K562 (cell line): ENCODE results near the gene DOCK1. TPM values are rescaled to one million over a fixed set of nuclear protein-coding genes. Genes with fewer than 3 reads are reported as not detected.

Experiments used
- ATAC-seq: fragments of 200-7000 bp; cut with Tn5 transposase; 3 replicates; pipeline ENCODE4 v1.9.1; 2020; ENCODE audit warnings: moderate library complexity
- BruUV-seq: library from RNA; stranded (reverse); fragments of 400-500 nt; replicated peaks from 2 replicates; lab custom pipeline; 2021; lab: Mats Ljungman, UMichigan
- CTCF ChIA-PET: fragments of 300-600 bp; formaldehyde crosslinking; extraction: SDS; loops from one replicate; lab custom pipeline; 2021; ENCODE audit warnings: low intra/inter-chr PET ratio; lab: Yijun Ruan, JAX
- POLR2A ChIA-PET: fragments of 300-600, 350-650 bp; sonication (Branson Sonifier 250); formaldehyde crosslinking; extraction: SDS; loops from one replicate; lab custom pipeline; 2021; ENCODE audit warnings: antibody characterized with exemption, inconsistent platforms; lab: Yijun Ruan, JAX
- DNase-seq, 4 experiments: peaks; one replicate each; pipeline versions ENCODE4 v3.0.0 to v3.0.0-alpha.2; 2011 to 2018; ENCODE audit warnings: low spot score in 3 of 4, mixed read lengths in 3 of 4; ENCODE audit errors: extremely low read depth in 1 of 4
- FAIRE-seq: peaks from 2 replicates; lab custom pipeline; 2011; peaks lifted over from hg19 to GRCh38; lab: Jason Lieb, UNC
- H2AFZ ChIP-seq: 2 replicates; pipeline ENCODE4 v1.6.0; 2011; ENCODE audit warnings: low read depth, low read length, control low read depth, inconsistent platforms
- H3K27ac ChIP-seq: fragments of 200-600 bp; 3 replicates; pipeline ENCODE4 v1.8.0; 2011; ENCODE audit warnings: low read depth, mild to moderate bottlenecking, control low read depth, inconsistent platforms, low read length, moderate library complexity, mixed read lengths; ENCODE audit errors: extremely low read depth
- H3K27me3 ChIP-seq, 2 experiments: fragments of 300-600 bp in 1 of 2; 2 replicates in 1 of 2; 3 replicates in 1 of 2; pipeline versions ENCODE4 v1.6.0 to v1.8.0; 2011; ENCODE audit warnings: inconsistent platforms in 2 of 2, low read length in 2 of 2, mild to moderate bottlenecking in 1 of 2, mixed read lengths in 1 of 2, moderate library complexity in 1 of 2; ENCODE audit not compliant: control insufficient read depth in 2 of 2, insufficient read depth in 2 of 2
- H3K36me3 ChIP-seq: fragments of 300-600 bp; 3 replicates; pipeline ENCODE4 v1.8.0; 2011; ENCODE audit warnings: mild to moderate bottlenecking, low read length, inconsistent platforms; ENCODE audit not compliant: control insufficient read depth, insufficient read depth
- H3K4me1 ChIP-seq, 2 experiments: fragments of 200-600 bp in 1 of 2; replicated peaks in 1 of 2; 2 replicates in 1 of 2; 3 replicates in 1 of 2; pipeline versions ENCODE4 v1.5.1 to v1.8.0; 2011; ENCODE audit warnings: inconsistent platforms in 2 of 2, low read length in 2 of 2, mild to moderate bottlenecking in 1 of 2, mixed read lengths in 1 of 2, moderate library complexity in 1 of 2; ENCODE audit not compliant: control insufficient read depth in 2 of 2, insufficient read depth in 2 of 2
- H3K4me2 ChIP-seq: 2 replicates; pipeline ENCODE4 v1.6.1; 2011; ENCODE audit warnings: low read length, control low read depth, inconsistent platforms, mixed read lengths; ENCODE audit not compliant: insufficient read depth
- H3K4me3 ChIP-seq: fragments of 200-600 bp; sonication (generic), shearing (Covaris generic); 2 replicates; pipeline ENCODE4 v1.5.1; 2016; ENCODE audit warnings: control low read depth, inconsistent platforms
- H3K79me2 ChIP-seq: fragments of 200-600 bp; 3 replicates; pipeline ENCODE4 v1.8.0; 2011; ENCODE audit warnings: low read length, inconsistent platforms; ENCODE audit not compliant: control insufficient read depth, insufficient read depth
- H3K9ac ChIP-seq, 2 experiments: 2 replicates each; pipeline versions ENCODE4 v1.6.0 to v1.6.1; 2011; ENCODE audit warnings: low read depth in 2 of 2, low read length in 2 of 2, control low read depth in 1 of 2, inconsistent platforms in 1 of 2, mild to moderate bottlenecking in 1 of 2, mixed read lengths in 1 of 2; ENCODE audit not compliant: insufficient read depth in 1 of 2
- H3K9me1 ChIP-seq: one replicate; pipeline ENCODE4 v1.6.0; 2011; ENCODE audit warnings: inconsistent platforms, mild to moderate bottlenecking, low read length, moderate library complexity; ENCODE audit not compliant: control insufficient read depth, insufficient read depth
- H3K9me3 ChIP-seq: replicated peaks from 2 replicates; pipeline ENCODE4 v1.5.1; 2011; ENCODE audit warnings: low read depth, low read length, inconsistent platforms; ENCODE audit not compliant: control insufficient read depth, insufficient read depth
- H4K20me1 ChIP-seq: replicated peaks from 2 replicates; pipeline ENCODE4 v1.6.1; 2011; ENCODE audit warnings: low read length, inconsistent platforms, mixed read lengths; ENCODE audit not compliant: control insufficient read depth, insufficient read depth
- BCOR ChIP-seq: fragments of 450-650 bp; IDR thresholded peaks from 2 replicates; pipeline ENCODE4 v1.6.1; 2016
- BRF2 ChIP-seq: IDR thresholded peaks from 3 replicates; pipeline ENCODE4 v1.6.1; 2011; ENCODE audit warnings: borderline replicate concordance, mild to moderate bottlenecking; ENCODE audit not compliant: insufficient read length, insufficient read depth
- CTCFL ChIP-seq: IDR thresholded peaks from 2 replicates; pipeline ENCODE4 v1.6.1; 2011; ENCODE audit warnings: borderline replicate concordance, low read depth, mild to moderate bottlenecking, moderate library complexity, low read length; ENCODE audit not compliant: insufficient read depth, poor library complexity, severe bottlenecking
- CXXC5 ChIP-seq: fragments of 250-450 bp; sonication (Bioruptor Pico); IDR thresholded peaks from 2 replicates; pipeline ENCODE4 v1.8.0; 2022; ENCODE audit warnings: inconsistent platforms, mild to moderate bottlenecking, moderate library complexity
- DLX4 ChIP-seq: fragments of 250-450 bp; sonication (Bioruptor Pico); IDR thresholded peaks from 2 replicates; pipeline ENCODE4 v1.6.1; 2021; ENCODE audit warnings: mild to moderate bottlenecking
- HDGF ChIP-seq: fragments of 450-650 bp; IDR thresholded peaks from 2 replicates; pipeline ENCODE4 v1.6.1; 2016
- HNRNPK ChIP-seq: fragments of 200-400 bp; formaldehyde crosslinking; IDR thresholded peaks from one replicate; pipeline ENCODE4 v1.6.1; 2018; ENCODE audit warnings: mild to moderate bottlenecking, low read depth, low read length; ENCODE audit not compliant: poor library complexity, severe bottlenecking
- MTA2 ChIP-seq: fragments of 450-650 bp; IDR thresholded peaks from 2 replicates; pipeline ENCODE4 v1.6.1; 2016; ENCODE audit warnings: low read depth
- ZFP36 ChIP-seq: fragments of 150-350 bp; IDR thresholded peaks from 2 replicates; pipeline ENCODE4 v1.6.1; 2018; ENCODE audit warnings: low read length, low read depth; ENCODE audit not compliant: partially characterized antibody
- WGBS: fragments of 100-300 bp; shearing (Covaris generic); methylation state at CpG from one replicate; pipeline ENCODE4 v1.1.6; 2016; ENCODE audit warnings: low coverage, mixed read lengths; ENCODE audit not compliant: insufficient coverage; ENCODE audit errors: missing lambda C conversion rate; 5-methylcytosine and 5-hydroxymethylcytosine counted together
- in situ Hi-C: fragments of 300-500 bp; cut with MboI; formaldehyde crosslinking; loops from 4 replicates; pipeline ENCODE4 v1.15.0; 2018; ENCODE audit warnings: inconsistent platforms, mixed read lengths
- intact Hi-C: fragments of 100-400 bp; cut with micrococcal nuclease; formaldehyde crosslinking; loops from 2 replicates; pipeline ENCODE4 v1.14.2; 2022
- polyA plus RNA-seq, 8 experiments: library from polyadenylated mRNA; depleted of rRNA in 4 of 8; stranded (reverse) in 5 of 8; unstranded in 3 of 8; fragments of >200 nt; fragmentation: Nextera tagmentation in 2 of 8; fragmentation: Illumina TruSeq in 1 of 8; extraction: Ambion mirVana in 2 of 8; extraction: Trizol in 1 of 8; gene quantifications; 2 replicates each; pipeline versions ENCODE4 v1.2.1 to v1.2.3, GENCODE V29; 2011 to 2014; ENCODE audit warnings: inconsistent platforms in 1 of 8, missing spikeins in 1 of 8
- total RNA-seq, 7 experiments: library from RNA; depleted of rRNA in 6 of 7; stranded (reverse); fragments of >200 nt in 6 of 7; fragmentation: Illumina TruSeq in 2 of 7; extraction: Trizol in 2 of 7; gene quantifications; 2 replicates each; pipeline versions ENCODE4 v1.2.1 to v1.2.3, GENCODE V29; 2011 to 2021; ENCODE audit warnings: low replicate concordance in 1 of 7

Gene DOCK1
- total and polyA plus RNA-seq, 9 of the 15 experiments (the other 6 are each of a cell fraction or from before 2014, with no cell fraction given) = 0.31 TPM; not detected in 8

GRCh38 chr10:126931544-126931943, 26.3 kb downstream of the DOCK1 start:
- no peaks in the 10 kb centered on the region for H3K9me3 ChIP-seq
- H4K20me1 ChIP-seq = no peaks in the 10 kb centered on the region
- no peaks in the 10 kb centered on the region for H3K9me1 ChIP-seq
- no TSS peak for BruUV-seq
- no peaks in the 10 kb centered on the region for H3K79me2 ChIP-seq
- H3K27ac ChIP-seq = no peak overlapping the region
- no peaks in the 10 kb centered on the region for H3K27me3 ChIP-seq
- H3K4me3 ChIP-seq = no peak overlapping the region
- H3K4me1 ChIP-seq = no peaks in the 10 kb centered on the region
- no peak overlapping the region for H2AFZ ChIP-seq
- ChIA-PET POLR2A (no interaction called here), CTCF (no interaction called here)
- TF ChIP-seq CXXC5 (CRISPR knock-in tag) (no peak), CTCFL (no peak), BCOR (no peak), MTA2 (no peak), HDGF (no peak), DLX4 (no peak), BRF2 (no peak), ZFP36 (no peak), HNRNPK (no peak)
- H3K4me2 ChIP-seq = no peak overlapping the region
- in situ Hi-C loops (no loop called here), intact Hi-C loops (no loop called here)
- DNase-seq (no peak), ATAC-seq (no peak), FAIRE-seq (no peak)
- no peak overlapping the region for H3K9ac ChIP-seq
- WGBS = 0% methylated on average over 7 of the region's 7 CpGs
- no peaks in the 10 kb centered on the region for H3K36me3 ChIP-seq
